Measurements from ENCODE around the gene WNT4.

Gene WNT4

GRCh38 chr1:22163137-22163536, 20.2 kb upstream of the WNT4 start:
- DNase-seq, result no peak

GRCh38 chr1:22159891-22160290, 17.0 kb upstream of the WNT4 start:
- no peak for DNase-seq

- no peak for DNase-seq
Observed at GRCh38 chr1:22158654-22159053, 15.8 kb upstream of the WNT4 start.

GRCh38 chr1:22157359-22157966, 14.6 kb upstream of the WNT4 start:
- DNase-seq, result no peak

GRCh38 chr1:22155517-22155916, 12.6 kb upstream of the WNT4 start:
- DNase-seq, result no peak

- DNase-seq, result no peak
Observed at GRCh38 chr1:22154626-22155025, 11.7 kb upstream of the WNT4 start.

- DNase-seq, result no peak
Observed at GRCh38 chr1:22153660-22154437, 11.0 kb upstream of the WNT4 start.

GRCh38 chr1:22150923-22151322, 8.0 kb upstream of the WNT4 start:
- no peak for DNase-seq

- DNase-seq, result no peak
Observed at GRCh38 chr1:22142315-22143064, 407 bp downstream of the WNT4 start.

- no peak for DNase-seq
Observed at GRCh38 chr1:22141554-22142314, 1.2 kb downstream of the WNT4 start.

- no peak for DNase-seq
Observed at GRCh38 chr1:22140694-22141093, 2.2 kb downstream of the WNT4 start.

GRCh38 chr1:22139817-22140216, 3.1 kb downstream of the WNT4 start:
- DNase-seq, result no peak

GRCh38 chr1:22139066-22139594, 3.8 kb downstream of the WNT4 start:
- no peak for DNase-seq

- no peak for DNase-seq
Observed at GRCh38 chr1:22137004-22137720, 5.7 kb downstream of the WNT4 start.

- no peak for DNase-seq
Observed at GRCh38 chr1:22133931-22134324, 9.0 kb downstream of the WNT4 start.

GRCh38 chr1:22133247-22133930, 9.5 kb downstream of the WNT4 start:
- DNase-seq, result no peak

- no peak for DNase-seq
Observed at GRCh38 chr1:22132517-22133235, 10.2 kb downstream of the WNT4 start.

GRCh38 chr1:22131875-22132486, 10.9 kb downstream of the WNT4 start:
- DNase-seq, result peak; percentile 70

GRCh38 chr1:22131062-22131461, 11.8 kb downstream of the WNT4 start:
- DNase-seq, result no peak

- no peak for DNase-seq
Observed at GRCh38 chr1:22129501-22130117, 13.3 kb downstream of the WNT4 start.
